K562 (cell line): ENCODE results near the gene WWOX. TPM values are rescaled to one million over a fixed set of nuclear protein-coding genes. Genes with fewer than 3 reads are reported as not detected.

Experiments used
- ATAC-seq: fragments of 200-7000 bp; cut with Tn5 transposase; 3 replicates; pipeline ENCODE4 v1.9.1; 2020; ENCODE audit warnings: moderate library complexity
- BruUV-seq: library from RNA; stranded (reverse); fragments of 400-500 nt; replicated peaks from 2 replicates; lab custom pipeline; 2021; lab: Mats Ljungman, UMichigan
- CTCF ChIA-PET: fragments of 300-600 bp; formaldehyde crosslinking; extraction: SDS; loops from one replicate; lab custom pipeline; 2021; ENCODE audit warnings: low intra/inter-chr PET ratio; lab: Yijun Ruan, JAX
- POLR2A ChIA-PET: fragments of 300-600, 350-650 bp; sonication (Branson Sonifier 250); formaldehyde crosslinking; extraction: SDS; loops from one replicate; lab custom pipeline; 2021; ENCODE audit warnings: antibody characterized with exemption, inconsistent platforms; lab: Yijun Ruan, JAX
- DNase-seq, 4 experiments: peaks; one replicate each; pipeline versions ENCODE4 v3.0.0 to v3.0.0-alpha.2; 2011 to 2018; ENCODE audit warnings: low spot score in 3 of 4, mixed read lengths in 3 of 4; ENCODE audit errors: extremely low read depth in 1 of 4
- FAIRE-seq: peaks from 2 replicates; lab custom pipeline; 2011; peaks lifted over from hg19 to GRCh38; lab: Jason Lieb, UNC
- H2AFZ ChIP-seq: 2 replicates; pipeline ENCODE4 v1.6.0; 2011; ENCODE audit warnings: low read depth, low read length, control low read depth, inconsistent platforms
- H3K27ac ChIP-seq: fragments of 200-600 bp; 3 replicates; pipeline ENCODE4 v1.8.0; 2011; ENCODE audit warnings: low read depth, mild to moderate bottlenecking, control low read depth, inconsistent platforms, low read length, moderate library complexity, mixed read lengths; ENCODE audit errors: extremely low read depth
- H3K27me3 ChIP-seq, 2 experiments: fragments of 300-600 bp in 1 of 2; 2 replicates in 1 of 2; 3 replicates in 1 of 2; pipeline versions ENCODE4 v1.6.0 to v1.8.0; 2011; ENCODE audit warnings: inconsistent platforms in 2 of 2, low read length in 2 of 2, mild to moderate bottlenecking in 1 of 2, mixed read lengths in 1 of 2, moderate library complexity in 1 of 2; ENCODE audit not compliant: control insufficient read depth in 2 of 2, insufficient read depth in 2 of 2
- H3K36me3 ChIP-seq: fragments of 300-600 bp; 3 replicates; pipeline ENCODE4 v1.8.0; 2011; ENCODE audit warnings: mild to moderate bottlenecking, low read length, inconsistent platforms; ENCODE audit not compliant: control insufficient read depth, insufficient read depth
- H3K4me1 ChIP-seq, 2 experiments: fragments of 200-600 bp in 1 of 2; replicated peaks in 1 of 2; 2 replicates in 1 of 2; 3 replicates in 1 of 2; pipeline versions ENCODE4 v1.5.1 to v1.8.0; 2011; ENCODE audit warnings: inconsistent platforms in 2 of 2, low read length in 2 of 2, mild to moderate bottlenecking in 1 of 2, mixed read lengths in 1 of 2, moderate library complexity in 1 of 2; ENCODE audit not compliant: control insufficient read depth in 2 of 2, insufficient read depth in 2 of 2
- H3K4me2 ChIP-seq: 2 replicates; pipeline ENCODE4 v1.6.1; 2011; ENCODE audit warnings: low read length, control low read depth, inconsistent platforms, mixed read lengths; ENCODE audit not compliant: insufficient read depth
- H3K4me3 ChIP-seq: fragments of 200-600 bp; sonication (generic), shearing (Covaris generic); 2 replicates; pipeline ENCODE4 v1.5.1; 2016; ENCODE audit warnings: control low read depth, inconsistent platforms
- H3K79me2 ChIP-seq: fragments of 200-600 bp; 3 replicates; pipeline ENCODE4 v1.8.0; 2011; ENCODE audit warnings: low read length, inconsistent platforms; ENCODE audit not compliant: control insufficient read depth, insufficient read depth
- H3K9ac ChIP-seq, 2 experiments: 2 replicates each; pipeline versions ENCODE4 v1.6.0 to v1.6.1; 2011; ENCODE audit warnings: low read depth in 2 of 2, low read length in 2 of 2, control low read depth in 1 of 2, inconsistent platforms in 1 of 2, mild to moderate bottlenecking in 1 of 2, mixed read lengths in 1 of 2; ENCODE audit not compliant: insufficient read depth in 1 of 2
- H3K9me1 ChIP-seq: one replicate; pipeline ENCODE4 v1.6.0; 2011; ENCODE audit warnings: inconsistent platforms, mild to moderate bottlenecking, low read length, moderate library complexity; ENCODE audit not compliant: control insufficient read depth, insufficient read depth
- H3K9me3 ChIP-seq: replicated peaks from 2 replicates; pipeline ENCODE4 v1.5.1; 2011; ENCODE audit warnings: low read depth, low read length, inconsistent platforms; ENCODE audit not compliant: control insufficient read depth, insufficient read depth
- H4K20me1 ChIP-seq: replicated peaks from 2 replicates; pipeline ENCODE4 v1.6.1; 2011; ENCODE audit warnings: low read length, inconsistent platforms, mixed read lengths; ENCODE audit not compliant: control insufficient read depth, insufficient read depth
- BRF1 ChIP-seq: IDR thresholded peaks from 3 replicates; pipeline ENCODE4 v1.6.1; 2011; ENCODE audit warnings: borderline replicate concordance, mild to moderate bottlenecking; ENCODE audit not compliant: insufficient read length; ENCODE audit errors: extremely low read depth
- EGR1 ChIP-seq: fragments of 450-650 bp; conservative IDR thresholded peaks from 2 replicates; pipeline ENCODE4 v1.6.1; 2017; ENCODE audit warnings: mild to moderate bottlenecking
- ESRRB ChIP-seq: fragments of 250-450 bp; sonication (Bioruptor Pico); IDR thresholded peaks from 2 replicates; pipeline ENCODE4 v1.5.0; 2020; ENCODE audit warnings: mild to moderate bottlenecking, moderate library complexity, borderline replicate concordance
- FOSL1 ChIP-seq: fragments of 200-800 bp; sonication (Bioruptor generic); conservative IDR thresholded peaks from 2 replicates; pipeline ENCODE4 v1.6.1; 2016; ENCODE audit warnings: missing genetic modification characterization, missing compliant biosample characterization
- ZNF445 ChIP-seq: fragments of 250-450 bp; sonication (Bioruptor Pico); IDR thresholded peaks from 2 replicates; pipeline ENCODE4 v1.4.0; 2020; ENCODE audit warnings: low read depth, mild to moderate bottlenecking, moderate library complexity
- WGBS: fragments of 100-300 bp; shearing (Covaris generic); methylation state at CpG from one replicate; pipeline ENCODE4 v1.1.6; 2016; ENCODE audit warnings: low coverage, mixed read lengths; ENCODE audit not compliant: insufficient coverage; ENCODE audit errors: missing lambda C conversion rate; 5-methylcytosine and 5-hydroxymethylcytosine counted together
- in situ Hi-C: fragments of 300-500 bp; cut with MboI; formaldehyde crosslinking; loops from 4 replicates; pipeline ENCODE4 v1.15.0; 2018; ENCODE audit warnings: inconsistent platforms, mixed read lengths
- intact Hi-C: fragments of 100-400 bp; cut with micrococcal nuclease; formaldehyde crosslinking; loops from 2 replicates; pipeline ENCODE4 v1.14.2; 2022
- polyA plus RNA-seq, 8 experiments: library from polyadenylated mRNA; depleted of rRNA in 4 of 8; stranded (reverse) in 5 of 8; unstranded in 3 of 8; fragments of >200 nt; fragmentation: Nextera tagmentation in 2 of 8; fragmentation: Illumina TruSeq in 1 of 8; extraction: Ambion mirVana in 2 of 8; extraction: Trizol in 1 of 8; gene quantifications; 2 replicates each; pipeline versions ENCODE4 v1.2.1 to v1.2.3, GENCODE V29; 2011 to 2014; ENCODE audit warnings: inconsistent platforms in 1 of 8, missing spikeins in 1 of 8
- total RNA-seq, 7 experiments: library from RNA; depleted of rRNA in 6 of 7; stranded (reverse); fragments of >200 nt in 6 of 7; fragmentation: Illumina TruSeq in 2 of 7; extraction: Trizol in 2 of 7; gene quantifications; 2 replicates each; pipeline versions ENCODE4 v1.2.1 to v1.2.3, GENCODE V29; 2011 to 2021; ENCODE audit warnings: low replicate concordance in 1 of 7
- TF ChIP-seq, protein P1 (sequence below): fragments of 450-650 bp; formaldehyde crosslinking; IDR thresholded peaks from 2 replicates; pipeline ENCODE4 v1.4.0; 2022; ENCODE audit warnings: mild to moderate bottlenecking, moderate library complexity

Gene WWOX
- total and polyA plus RNA-seq, 9 of the 15 experiments (the other 6 are each of a cell fraction or from before 2014, with no cell fraction given), result 1.6 to 22.7 (median 8.1) TPM

- no peak overlapping the region for H3K4me2 ChIP-seq
- peaks cover 7 to 11% of the 10 kb centered on the region in 2 experiments for H3K27me3 ChIP-seq
- no peak overlapping the region for H3K27ac ChIP-seq
- H3K9me1 ChIP-seq, result no peaks in the 10 kb centered on the region
- FAIRE-seq, result peak; percentile 55
- CTCF ChIA-PET, result no interaction called here
- TF ChIP-seq, protein P1, sequence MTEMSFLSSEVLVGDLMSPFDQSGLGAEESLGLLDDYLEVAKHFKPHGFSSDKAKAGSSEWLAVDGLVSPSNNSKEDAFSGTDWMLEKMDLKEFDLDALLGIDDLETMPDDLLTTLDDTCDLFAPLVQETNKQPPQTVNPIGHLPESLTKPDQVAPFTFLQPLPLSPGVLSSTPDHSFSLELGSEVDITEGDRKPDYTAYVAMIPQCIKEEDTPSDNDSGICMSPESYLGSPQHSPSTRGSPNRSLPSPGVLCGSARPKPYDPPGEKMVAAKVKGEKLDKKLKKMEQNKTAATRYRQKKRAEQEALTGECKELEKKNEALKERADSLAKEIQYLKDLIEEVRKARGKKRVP (CRISPR knock-in tag), result no peak
- TF ChIP-seq ZNF445 (CRISPR knock-in tag) (no peak), BRF1 (no peak), EGR1 (no peak), FOSL1 (tag) (peak; percentile 36; the same call in 1 of the 2 replicates), ESRRB (CRISPR knock-in tag) (no peak)
- TF ChIP-seq, all 486 proteins: peak for 1
- DNase-seq, result peak in 2 of 4 experiments; percentile 18 to 26
- 5% methylated on average over 6 of the region's 6 CpGs for WGBS
- no peaks in the 10 kb centered on the region for H3K9me3 ChIP-seq
- no peak for ATAC-seq
- in situ Hi-C loops (no loop called here), intact Hi-C loops (no loop called here)
- H3K79me2 ChIP-seq, result no peaks in the 10 kb centered on the region
- no peak overlapping the region for H3K9ac ChIP-seq
- H4K20me1 ChIP-seq, result no peaks in the 10 kb centered on the region
- no peak overlapping the region for H2AFZ ChIP-seq
- POLR2A ChIA-PET, result interaction anchor here (0.5 kb wide), 1 partner anchor 179 kb away, joined by 3 read pairs; no protein-coding TSS in a partner anchor
- H3K4me1 ChIP-seq, result no peaks in the 10 kb centered on the region
- no TSS peak for BruUV-seq
- H3K36me3 ChIP-seq, result no peaks in the 10 kb centered on the region
- no peak overlapping the region for H3K4me3 ChIP-seq
Measured at GRCh38 chr16:78298986-78299385, 199.5 kb downstream of the WWOX start.
